ENCODE data around the gene ZNF419. TPM values are rescaled to one million over a fixed set of nuclear protein-coding genes. Genes with fewer than 3 reads are reported as not detected.
"Not testable (repeated sequence)": the region's sequence is repeated elsewhere in the genome, so short reads cannot be mapped to it uniquely, and the experiment has no call there.

Gene ZNF419
- total RNA-seq, 1 experiment from 2014 or later, result 22.3 TPM

GRCh38 chr19:57515255-57515654 is 27.7 kb downstream of the ZNF419 start:
- H3K4me2 ChIP-seq (ENCODE audit: low read length), result no peak overlapping the region
- H3K4me3 ChIP-seq (ENCODE audit: low read length), result no peak overlapping the region
- intact Hi-C loops (cut with micrococcal nuclease), result no loop called here
- no peak overlapping the region for H3K27ac ChIP-seq (ENCODE audit: low read length)
- H3K27me3 ChIP-seq (ENCODE audit: low read length), result no peaks in the 10 kb centered on the region
- no peak for ATAC-seq
- BruUV-seq (replicated peaks), result no TSS peak
- no peaks in the 10 kb centered on the region for H4K20me1 ChIP-seq (ENCODE audit: low read length)
- no peak for DNase-seq
- H3K36me3 ChIP-seq (ENCODE audit: low read depth, low read length), result peaks cover 67% of the 10 kb centered on the region
- CTCF ChIA-PET, result no interaction called here
- H3K9me3 ChIP-seq (ENCODE audit: low read length), result peaks cover 40% of the 10 kb centered on the region
- H3K9ac ChIP-seq (ENCODE audit: low read length), result no peak overlapping the region
- no peak overlapping the region for H2AFZ ChIP-seq (ENCODE audit: low read length)
- no peaks in the 10 kb centered on the region for H3F3A ChIP-seq (ENCODE audit: low read length, unreplicated experiment)
- H3K4me1 ChIP-seq (ENCODE audit: insufficient read depth, low read length), result no peaks in the 10 kb centered on the region
- POLR2A ChIA-PET (ENCODE audit: unreplicated experiment), result no interaction called here
- TF ChIP-seq EZH2phosphoT487 (IDR thresholded peaks at IDR 0.05; ENCODE audit: borderline replicate concordance, low read length) (no peak), EZH2 (IDR thresholded peaks at IDR 0.05; ENCODE audit: low read length, unreplicated experiment) (no peak), CTCF (conservative IDR thresholded peaks at IDR 0.05; ENCODE audit: low read depth, low read length) (no peak)
- H3K9me2 ChIP-seq (replicated peaks; ENCODE audit: low read length), result no peaks in the 10 kb centered on the region
- no peaks in the 10 kb centered on the region for H3K79me2 ChIP-seq (ENCODE audit: low read length)

- H3K4me2 ChIP-seq (ENCODE audit: low read length); H3K79me2 ChIP-seq (ENCODE audit: low read length); H3K9ac ChIP-seq (ENCODE audit: low read length); DNase-seq; H2AFZ ChIP-seq (ENCODE audit: low read length); intact Hi-C loops (cut with micrococcal nuclease); H3K4me1 ChIP-seq (ENCODE audit: insufficient read depth, low read length); H3K27me3 ChIP-seq (ENCODE audit: low read length); H4K20me1 ChIP-seq (ENCODE audit: low read length); H3F3A ChIP-seq (ENCODE audit: low read length, unreplicated experiment); BruUV-seq (replicated peaks); POLR2A ChIA-PET (ENCODE audit: unreplicated experiment); CTCF ChIA-PET; H3K9me2 ChIP-seq (replicated peaks; ENCODE audit: low read length); H3K27ac ChIP-seq (ENCODE audit: low read length); ATAC-seq; H3K4me3 ChIP-seq (ENCODE audit: low read length): not testable (repeated sequence)
- Histone ChIP-seq H3K9me3 (ENCODE audit: low read length) (peaks cover 28% of the 10 kb centered on the region), H3K36me3 (ENCODE audit: low read depth, low read length) (peaks cover 52% of the 10 kb centered on the region)
Observed at GRCh38 chr19:57518021-57518420, 30.5 kb downstream of the ZNF419 start.

- Histone ChIP-seq H3K4me3 (ENCODE audit: low read length) (peak within 1 kb of the TSS; percentile 86), H2AFZ (ENCODE audit: low read length) (peak within 1 kb of the TSS; percentile 98), H3K9me3 (ENCODE audit: low read length) (peaks cover 27% of the 10 kb centered on the region), H3K9ac (ENCODE audit: low read length) (peak within 1 kb of the TSS; percentile 80), H3K4me1 (ENCODE audit: insufficient read depth, low read length) (no peaks in the 10 kb centered on the region), H3K27me3 (ENCODE audit: low read length) (no peaks in the 10 kb centered on the region), H4K20me1 (ENCODE audit: low read length) (no peaks in the 10 kb centered on the region), H3K9me2 (replicated peaks; ENCODE audit: low read length) (no peaks in the 10 kb centered on the region), H3K27ac (ENCODE audit: low read length) (peak within 1 kb of the TSS; percentile 50), H3K4me2 (ENCODE audit: low read length) (peak within 1 kb of the TSS; percentile 91), H3K36me3 (ENCODE audit: low read depth, low read length) (peaks cover 22% of the 10 kb centered on the region), H3K79me2 (ENCODE audit: low read length) (peaks cover 23% of the 10 kb centered on the region), H3F3A (ENCODE audit: low read length, unreplicated experiment) (no peaks in the 10 kb centered on the region)
- peak; percentile 97 for DNase-seq
- ChIA-PET CTCF (interaction anchor here (0.7 kb wide), 1 partner anchor 602 kb away, joined by 3 read pairs; no protein-coding TSS in a partner anchor), POLR2A (ENCODE audit: unreplicated experiment) (no interaction called here)
- BruUV-seq (replicated peaks), result TSS peak; percentile 70
- intact Hi-C loops (cut with micrococcal nuclease), result loop anchor here (1.0 kb wide), 1 partner anchor 51 kb away; the partner anchor contains the start of gene ZNF416
- TF ChIP-seq EZH2phosphoT487 (IDR thresholded peaks at IDR 0.05; ENCODE audit: borderline replicate concordance, low read length), result no peak
- no peak for TF ChIP-seq EZH2 (IDR thresholded peaks at IDR 0.05; ENCODE audit: low read length, unreplicated experiment)
- TF ChIP-seq CTCF (conservative IDR thresholded peaks at IDR 0.05; ENCODE audit: low read depth, low read length), result no peak
- ATAC-seq, result peak; percentile 100
Observed at GRCh38 chr19:57527136-57527881, 39.8 kb downstream of the ZNF419 start, which contains the start of gene ZNF549. Gene ZNF549, plus strand, starts transcription at chr19:57527356. Its CDS starts 218 bp downstream, at chr19:57527574.
